Muscle of arm (tissue), 12 donors: ENCODE results near the gene THOC7. TPM values are rescaled to one million over a fixed set of nuclear protein-coding genes. Genes with fewer than 3 reads are reported as not detected.

Experiments
- DNase-seq: peaks from one replicate; pipeline ENCODE4 v3.0.0-alpha.2; 2013
- polyA plus RNA-seq, 12 donors: library from polyadenylated mRNA; unstranded; fragments of 120-200 nt; gene quantifications; one replicate each; pipeline ENCODE4 v1.2.1, GENCODE V29; 2013; ENCODE audit not compliant: insufficient read length in 12 of 12

THOC7 gene
- polyA plus RNA-seq, 12 donors = 49.5 to 82.6 (median 63.4) TPM; not detected in 1

DNA sequence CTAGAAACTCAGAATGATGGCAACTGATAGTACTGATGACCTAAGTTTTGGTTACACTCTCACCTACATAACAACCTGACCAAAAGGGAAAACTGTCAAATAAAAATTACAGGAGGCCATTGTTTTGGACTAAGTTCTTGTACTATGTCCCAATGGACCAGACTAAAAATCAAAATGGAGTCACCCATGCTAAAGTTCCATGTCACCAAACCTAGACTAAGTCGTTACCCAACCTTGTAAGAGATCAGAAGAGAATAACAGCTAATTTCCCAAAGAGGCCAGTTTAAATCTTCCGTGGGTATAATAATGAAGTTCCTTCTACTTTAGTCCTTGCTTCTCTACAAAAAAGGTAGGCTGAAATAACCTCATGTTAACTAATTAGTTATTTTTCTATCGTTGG lies 12.3 kb downstream of the THOC7 start:
- no peak for DNase-seq

DNA sequence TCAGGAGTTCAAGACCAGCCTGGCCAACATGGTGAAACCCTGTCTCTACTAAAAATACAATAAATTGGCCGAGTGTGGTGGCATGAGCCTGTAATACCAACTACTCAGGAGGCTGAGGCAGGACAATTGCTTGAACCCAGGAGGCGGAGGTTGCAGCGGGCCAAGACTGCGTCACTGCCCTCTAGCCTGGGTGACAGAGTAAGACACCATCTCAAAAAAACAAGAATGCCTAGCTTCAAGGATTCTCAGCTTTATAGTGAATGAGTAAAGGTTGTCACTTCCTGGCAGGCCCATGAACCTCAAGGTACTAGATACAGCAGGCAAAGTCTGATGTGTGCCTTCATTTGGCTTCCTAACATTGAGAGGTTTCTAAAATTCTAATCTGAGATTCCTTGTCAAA lies 14.4 kb downstream of the THOC7 start:
- DNase-seq = no peak

- DNase-seq = no peak
Measured at GRCh38 chr3:63847718-63848450, 15.7 kb downstream of the THOC7 start.

GRCh38 chr3:63845215-63845614 lies 18.4 kb downstream of the THOC7 start:
- DNase-seq = no peak

GRCh38 chr3:63842127-63842526 lies 21.5 kb downstream of the THOC7 start:
- DNase-seq = no peak

DNA sequence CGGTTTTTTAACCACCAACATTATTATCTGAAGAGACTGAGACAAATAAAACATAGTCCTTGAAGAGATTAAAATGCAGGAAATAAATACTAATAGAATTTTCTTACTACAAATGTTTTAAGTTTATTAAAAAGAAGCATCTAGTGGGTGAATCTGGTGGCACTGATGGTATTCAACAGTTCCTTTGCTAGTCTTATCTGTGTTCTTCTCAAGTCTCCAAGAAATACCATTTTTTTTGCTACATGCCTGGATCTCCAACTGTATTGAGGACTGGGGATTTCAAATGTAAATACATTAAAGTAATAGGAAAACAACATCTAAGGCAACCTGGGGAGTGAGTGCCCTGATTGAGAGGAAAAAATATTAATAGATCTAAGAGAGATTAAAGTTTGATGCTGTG lies 21.9 kb downstream of the THOC7 start:
- no peak for DNase-seq

DNA sequence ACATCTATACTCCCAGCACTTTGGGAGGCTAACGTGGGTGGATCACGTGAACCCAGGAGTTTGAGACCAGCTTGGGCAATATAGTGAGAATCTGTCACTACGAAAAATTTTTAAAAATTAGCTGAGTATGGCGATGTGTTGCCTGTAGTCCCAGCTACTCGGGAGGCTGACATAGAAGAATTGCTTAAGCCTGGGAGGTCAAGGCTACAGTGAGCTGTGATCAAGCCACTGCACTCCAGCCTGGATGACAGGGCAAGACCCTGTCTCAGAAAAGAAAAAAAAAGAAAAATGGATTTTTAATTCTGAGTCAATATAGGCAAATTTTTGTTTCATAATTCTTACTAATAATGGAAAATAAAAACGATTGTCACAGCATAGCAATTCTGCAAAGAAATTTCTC lies 31.2 kb downstream of the THOC7 start:
- no peak for DNase-seq

DNA sequence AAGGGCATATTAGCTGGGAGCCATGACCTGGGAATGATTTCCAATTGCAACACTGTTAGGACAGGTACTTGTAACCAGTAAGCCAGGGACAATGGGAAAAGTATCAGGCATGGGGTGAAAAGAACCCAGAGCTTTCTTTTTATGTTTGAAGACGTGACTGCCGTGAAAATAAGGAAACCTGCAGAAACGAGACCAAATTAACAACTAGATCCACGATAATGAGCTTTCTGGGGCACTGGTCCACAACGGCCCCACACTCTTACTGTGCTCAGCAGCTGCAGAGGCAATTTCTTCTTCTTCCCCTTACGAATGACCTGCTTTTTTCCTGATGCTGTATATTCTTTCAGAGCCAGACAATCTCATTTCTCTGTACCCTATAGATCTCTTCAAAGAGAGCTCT lies 33.1 kb downstream of the THOC7 start:
- DNase-seq = no peak

- DNase-seq = no peak
Measured at GRCh38 chr3:63824309-63824708, 39.3 kb downstream of the THOC7 start.

DNA sequence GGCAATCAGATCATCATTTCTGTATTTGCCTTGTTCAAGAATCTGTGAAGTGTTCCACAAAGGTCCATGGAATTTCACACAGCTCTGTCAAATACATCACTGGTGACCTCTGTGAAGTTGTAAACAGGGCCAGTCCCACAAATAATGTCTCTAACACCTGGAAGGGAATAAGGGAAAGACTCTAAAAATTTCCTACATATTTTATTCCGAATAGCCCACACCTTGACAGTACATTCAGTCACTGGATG lies 44.5 kb downstream of the THOC7 start, which contains the start of gene C3orf49:
C3orf49 (plus strand) TSS at position 149 of the 248 bp plus-strand sequence. CDS start 173 bp downstream, outside the sequence.
- DNase-seq = no peak

- peak; percentile 69 for DNase-seq
Measured at GRCh38 chr3:63818282-63819150, 45.1 kb downstream of the THOC7 start.

GRCh38 chr3:63817225-63817624 lies 46.4 kb downstream of the THOC7 start:
- no peak for DNase-seq

DNA sequence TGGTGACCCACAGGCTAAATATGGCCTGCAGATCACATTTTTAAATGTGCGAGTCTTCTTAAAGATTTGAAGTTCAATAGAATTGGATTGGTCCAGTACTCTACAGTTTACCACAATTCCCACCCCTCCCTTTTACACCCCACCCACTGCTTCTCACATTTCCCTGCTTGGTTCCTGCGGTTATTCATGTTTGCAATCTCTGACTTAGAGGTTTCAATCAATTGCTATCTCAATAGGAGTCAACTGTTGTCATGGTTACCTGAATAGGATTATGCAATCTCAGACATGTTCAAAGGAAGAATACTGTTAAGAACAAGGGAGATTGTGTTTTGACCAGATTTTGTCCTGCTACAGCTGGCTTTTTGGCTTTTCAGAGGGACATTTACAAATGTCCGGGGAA lies 49.4 kb downstream of the THOC7 start:
- no peak for DNase-seq

DNA sequence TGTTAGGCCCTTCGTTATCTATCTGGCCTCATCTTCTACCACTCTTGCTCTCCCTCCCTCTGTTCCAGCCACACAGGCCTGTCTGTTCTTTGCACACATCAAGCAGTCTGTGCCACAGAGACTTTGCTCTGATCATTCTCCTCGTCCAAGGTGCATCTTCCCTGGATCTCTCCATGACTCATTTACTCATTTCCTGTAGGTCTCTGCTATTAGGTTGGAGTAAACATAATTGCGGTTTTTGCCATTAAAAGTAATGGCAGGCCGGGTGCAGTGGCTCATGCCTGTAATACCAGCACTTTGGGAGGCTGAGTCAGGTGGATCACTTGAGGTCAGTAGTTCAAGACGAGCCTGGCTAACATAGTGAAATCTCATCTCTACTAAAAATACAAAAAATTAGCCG lies 54.0 kb downstream of the THOC7 start:
- DNase-seq = no peak

DNA sequence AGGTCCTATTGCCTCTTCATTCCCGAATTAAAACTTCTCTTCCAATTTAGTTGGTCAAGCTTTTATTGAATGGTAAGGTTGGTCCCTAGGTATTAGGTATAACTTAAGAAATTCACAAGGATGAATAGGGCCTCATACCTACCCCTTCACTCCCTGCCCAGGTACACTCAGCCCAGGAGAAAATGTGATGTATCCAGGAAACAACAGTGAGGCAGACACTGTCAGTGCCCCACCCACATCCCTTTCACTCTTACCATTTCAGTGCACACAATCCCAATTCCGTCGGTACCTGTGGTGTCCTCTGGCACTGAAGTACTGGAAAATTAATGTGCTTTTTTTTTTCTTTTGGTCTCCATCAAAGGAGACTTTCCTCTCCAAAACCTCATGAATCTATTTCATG lies 55.0 kb downstream of the THOC7 start:
- DNase-seq = no peak

- no peak for DNase-seq
Measured at GRCh38 chr3:63807961-63808565, 55.5 kb downstream of the THOC7 start.

DNA sequence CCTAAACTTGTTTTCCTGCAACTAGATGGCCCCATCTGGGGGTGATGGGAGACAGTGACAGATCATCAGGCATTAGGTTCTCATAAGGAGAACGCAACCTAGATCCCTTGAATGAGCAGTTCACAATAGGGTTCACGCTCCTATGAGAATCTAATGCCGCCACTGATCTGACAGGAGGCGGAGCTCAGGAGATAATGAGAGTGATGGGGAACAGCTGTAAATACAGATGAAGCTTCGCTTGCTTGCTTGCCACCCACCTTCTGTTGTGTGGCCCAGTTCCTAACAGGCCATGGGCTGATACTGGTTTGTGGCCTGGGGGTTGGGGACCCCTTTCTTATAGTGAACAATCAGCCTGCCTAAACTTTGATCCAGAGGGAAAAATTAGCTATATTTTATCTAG lies 59.7 kb downstream of the THOC7 start:
- DNase-seq = no peak

DNA sequence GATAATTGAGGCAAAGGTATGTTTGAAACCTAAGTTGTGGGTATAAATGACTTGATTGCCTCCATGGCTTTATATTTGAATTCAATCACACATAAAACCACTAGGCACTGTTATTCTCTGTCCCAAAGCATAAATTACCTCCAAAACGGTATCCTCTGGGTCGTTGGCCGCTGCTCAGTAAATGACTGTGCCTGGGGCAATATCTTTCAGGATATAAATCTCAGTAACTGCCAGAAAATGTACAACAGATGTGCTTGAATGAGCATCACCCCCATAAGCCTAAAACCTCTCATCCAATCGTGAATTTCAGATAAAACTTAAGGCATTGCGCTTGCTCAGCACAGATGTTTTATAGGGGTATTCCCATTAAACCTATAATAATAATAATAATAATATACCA lies 63.5 kb downstream of the THOC7 start:
- DNase-seq = no peak

GRCh38 chr3:63798949-63799348 lies 64.7 kb downstream of the THOC7 start:
- no peak for DNase-seq

DNA sequence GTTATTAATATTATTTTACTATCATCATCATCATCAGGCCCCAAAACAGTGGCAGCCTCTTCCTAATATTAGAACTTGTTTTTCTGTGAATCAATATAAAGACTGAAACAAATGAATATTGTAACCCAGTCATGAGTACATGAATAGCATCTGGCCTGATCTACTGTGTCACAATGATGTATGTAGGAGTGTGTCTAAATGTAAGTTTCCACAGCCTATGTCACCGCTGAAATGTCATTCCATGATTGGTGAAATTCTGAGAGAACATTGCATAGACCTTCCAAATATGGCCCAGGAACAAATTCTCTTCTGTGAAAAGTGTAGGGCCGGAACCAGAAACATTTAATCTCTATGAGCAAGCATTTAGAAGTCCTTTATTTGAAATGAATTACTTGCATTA lies 65.1 kb downstream of the THOC7 start:
- DNase-seq = no peak

DNA sequence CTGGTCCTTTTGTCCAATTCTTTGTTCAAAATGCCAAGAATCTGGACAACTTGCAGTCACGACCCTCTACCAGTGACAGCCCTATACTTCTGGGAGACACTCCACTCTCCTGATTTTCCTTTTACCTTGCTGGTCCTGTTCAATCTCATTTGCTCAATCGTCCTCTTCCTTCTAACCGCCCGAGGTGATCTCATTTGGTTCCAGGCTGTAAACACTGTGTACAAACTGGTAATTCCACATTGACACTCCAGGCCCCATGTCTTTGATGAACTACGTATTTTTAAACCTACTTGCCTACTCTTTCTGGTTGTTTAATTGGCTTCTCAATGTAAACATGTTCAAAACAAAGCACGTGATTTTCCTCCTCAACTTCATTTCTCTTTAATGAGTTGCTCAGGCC lies 68.2 kb downstream of the THOC7 start:
- DNase-seq = no peak

DNA sequence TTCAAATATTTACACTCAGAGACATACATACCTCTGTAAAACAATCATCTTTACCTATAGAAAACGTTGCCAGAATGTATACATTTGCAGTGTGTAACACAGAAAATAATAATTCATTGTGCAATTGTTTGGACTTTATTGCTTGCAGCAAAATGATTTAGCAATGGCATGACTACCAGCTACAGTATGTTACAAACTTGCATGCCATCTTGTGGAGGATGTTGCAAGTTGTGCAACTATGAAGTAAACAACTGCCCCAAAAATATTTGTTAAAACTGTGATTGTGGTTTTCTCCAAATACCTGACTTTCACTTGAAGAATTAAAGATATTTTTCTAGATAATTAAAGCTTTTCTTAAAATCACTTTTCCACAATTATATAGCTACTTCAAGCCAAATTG lies 71.6 kb downstream of the THOC7 start:
- peak; percentile 2 for DNase-seq
